ENCODE data around the gene DPYD.

DNA sequence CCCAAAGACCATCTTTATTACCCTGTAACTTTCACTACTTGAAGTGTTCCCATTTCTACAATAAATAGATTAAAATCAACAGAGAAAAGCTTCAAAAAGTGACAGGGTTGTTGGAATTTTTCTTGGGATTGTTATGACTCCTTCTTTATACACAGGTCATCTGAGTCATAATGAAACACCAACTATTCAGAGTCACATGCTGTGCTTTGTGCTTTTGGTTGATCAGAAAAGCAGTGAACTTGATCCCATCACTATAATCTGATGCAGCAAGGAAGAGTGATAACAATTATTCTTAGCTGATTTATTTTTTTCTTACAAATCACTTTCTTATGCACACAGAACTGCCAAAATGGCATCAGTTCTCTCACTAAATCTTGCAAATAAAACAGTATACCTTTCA lies 776.3 kb downstream of the DPYD start:
- TF ChIP-seq, protein P1, sequence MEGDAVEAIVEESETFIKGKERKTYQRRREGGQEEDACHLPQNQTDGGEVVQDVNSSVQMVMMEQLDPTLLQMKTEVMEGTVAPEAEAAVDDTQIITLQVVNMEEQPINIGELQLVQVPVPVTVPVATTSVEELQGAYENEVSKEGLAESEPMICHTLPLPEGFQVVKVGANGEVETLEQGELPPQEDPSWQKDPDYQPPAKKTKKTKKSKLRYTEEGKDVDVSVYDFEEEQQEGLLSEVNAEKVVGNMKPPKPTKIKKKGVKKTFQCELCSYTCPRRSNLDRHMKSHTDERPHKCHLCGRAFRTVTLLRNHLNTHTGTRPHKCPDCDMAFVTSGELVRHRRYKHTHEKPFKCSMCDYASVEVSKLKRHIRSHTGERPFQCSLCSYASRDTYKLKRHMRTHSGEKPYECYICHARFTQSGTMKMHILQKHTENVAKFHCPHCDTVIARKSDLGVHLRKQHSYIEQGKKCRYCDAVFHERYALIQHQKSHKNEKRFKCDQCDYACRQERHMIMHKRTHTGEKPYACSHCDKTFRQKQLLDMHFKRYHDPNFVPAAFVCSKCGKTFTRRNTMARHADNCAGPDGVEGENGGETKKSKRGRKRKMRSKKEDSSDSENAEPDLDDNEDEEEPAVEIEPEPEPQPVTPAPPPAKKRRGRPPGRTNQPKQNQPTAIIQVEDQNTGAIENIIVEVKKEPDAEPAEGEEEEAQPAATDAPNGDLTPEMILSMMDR (IDR thresholded peaks at IDR 0.05; ENCODE audit: insufficient read depth, low read length, poor library complexity, severe bottlenecking) = no peak
- no peak for TF ChIP-seq EZH2phosphoT487 (conservative IDR thresholded peaks at IDR 0.05; ENCODE audit: low read length)

All from SU-DHL-6 (cell line).